GM12874 (cell line): ENCODE measurements around the gene CD84.

Source experiments
- CTCF ChIP-seq: IDR thresholded peaks from 2 replicates; pipeline ENCODE4 v1.5.1; 2011; ENCODE audit warnings: low read depth, mild to moderate bottlenecking, control low read depth, low read length, moderate library complexity; ENCODE audit not compliant: insufficient read depth

Gene CD84

DNA sequence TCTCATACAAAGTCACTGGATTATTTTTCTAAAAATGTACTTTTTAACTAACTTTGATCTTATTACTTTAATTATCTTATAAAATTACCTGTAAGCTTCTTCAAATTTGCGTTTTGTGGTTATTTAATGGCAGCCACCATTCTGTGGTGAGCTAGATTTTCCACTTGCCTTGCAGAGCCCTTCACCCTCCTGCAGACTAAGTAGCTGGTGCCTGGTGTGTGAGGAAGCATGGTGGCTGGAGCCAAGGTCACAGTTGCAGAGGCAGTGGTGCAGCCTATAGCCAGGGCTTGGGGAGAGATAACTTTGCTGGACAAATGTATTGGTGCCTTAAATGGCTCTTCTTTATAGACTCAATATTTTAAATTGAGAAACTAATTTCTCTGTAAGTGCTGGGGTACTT is 11.2 kb upstream of the CD84 start:
- TF ChIP-seq CTCF: no peak

DNA sequence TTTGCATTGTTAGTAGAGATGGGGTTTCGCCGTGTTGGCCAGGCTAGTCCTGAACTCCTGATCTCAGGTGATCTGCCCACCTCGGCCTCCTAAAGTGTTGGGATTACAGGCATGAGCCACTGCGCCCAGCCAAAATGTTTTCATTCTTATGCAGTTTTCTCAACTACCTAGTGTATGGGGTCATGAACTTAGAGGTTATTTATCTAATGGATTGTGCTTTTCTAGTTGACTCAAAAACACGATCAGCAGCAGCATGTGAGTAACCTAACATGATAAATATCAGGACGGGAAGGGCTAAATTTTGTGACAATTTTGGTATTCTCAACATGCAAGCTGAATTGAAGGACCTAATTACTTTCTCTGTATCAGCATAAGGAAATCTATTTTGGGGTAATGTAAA is 9.2 kb upstream of the CD84 start:
- no peak for TF ChIP-seq CTCF

- TF ChIP-seq CTCF: no peak
Measured at GRCh38 chr1:160584784-160585183, 5.5 kb upstream of the CD84 start.

DNA sequence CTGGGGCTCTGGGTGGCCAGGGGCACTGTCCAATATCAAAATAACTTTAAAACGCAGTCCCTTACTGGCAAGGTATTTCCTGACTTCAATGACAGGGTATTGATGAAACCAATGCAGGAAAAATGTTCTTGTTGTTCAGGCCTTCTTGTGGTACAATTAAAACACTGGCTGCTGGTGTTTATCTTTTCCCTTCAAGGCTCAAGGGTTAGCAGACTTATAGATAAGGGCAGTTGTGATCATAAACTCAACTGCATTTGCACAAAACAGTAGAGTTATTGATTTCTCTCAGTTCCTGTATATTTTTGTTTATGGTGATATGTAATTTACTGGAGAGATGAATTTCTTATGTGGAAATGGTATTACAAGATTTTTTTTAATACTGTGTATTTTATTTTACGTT is 2.7 kb upstream of the CD84 start:
- no peak for TF ChIP-seq CTCF

GRCh38 chr1:160580221-160580812 is 1.0 kb upstream of the CD84 start:
- TF ChIP-seq CTCF: no peak

DNA sequence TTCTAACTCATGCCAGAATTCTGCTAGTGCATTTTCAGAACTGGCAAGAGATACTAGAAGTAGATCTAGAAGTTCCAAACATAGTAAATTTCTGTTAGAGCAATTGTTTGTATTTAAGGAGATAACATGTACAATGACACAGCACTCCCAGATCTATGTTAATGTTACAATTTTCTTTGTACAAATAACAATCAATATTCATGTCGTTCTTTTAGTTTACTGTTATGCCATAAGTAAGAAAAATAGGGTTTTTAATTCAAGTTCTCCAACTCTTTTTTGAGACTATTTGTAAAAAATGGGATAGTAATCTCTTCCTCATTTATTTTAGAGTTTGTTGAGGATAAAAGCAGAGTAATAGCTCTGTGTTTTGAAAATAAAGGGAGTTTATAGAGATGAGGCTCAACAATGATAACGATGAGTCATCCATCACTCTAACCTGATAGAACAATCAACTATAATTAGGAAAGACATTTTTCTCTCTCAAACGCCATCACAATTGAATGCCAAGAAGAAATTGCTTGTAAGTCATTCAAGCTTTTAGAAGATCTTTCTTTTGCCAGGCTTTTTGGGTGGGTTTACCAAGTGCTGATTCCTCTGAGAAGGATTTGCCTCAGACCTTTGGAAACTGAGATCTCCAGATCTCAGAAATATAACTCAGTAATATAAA is 638 bp downstream of the CD84 start:
- no peak for TF ChIP-seq CTCF

- TF ChIP-seq CTCF: no peak
Measured at GRCh38 chr1:160578175-160578524, 1.1 kb downstream of the CD84 start.

DNA sequence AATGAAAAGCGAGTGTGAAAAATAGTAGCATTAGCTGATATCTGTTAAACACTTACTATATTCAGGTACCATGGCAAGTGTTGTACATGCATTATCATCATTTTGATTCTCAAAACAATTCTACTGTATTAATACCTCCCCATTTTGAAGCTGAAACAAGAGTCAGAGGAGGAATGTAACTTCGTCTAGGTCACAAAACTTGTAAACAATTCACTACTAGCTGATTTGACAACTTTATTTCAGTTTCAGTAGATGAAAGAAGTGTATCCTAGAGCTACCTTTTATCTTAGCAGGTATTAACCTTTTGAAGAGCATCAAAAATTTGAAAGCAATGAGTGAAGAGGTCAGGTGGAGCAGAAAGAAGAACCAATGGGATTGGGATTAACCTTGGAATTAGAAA is 1.6 kb downstream of the CD84 start:
- no peak for TF ChIP-seq CTCF
